ENCODE data around the gene LRBA. TPM values are rescaled to one million over a fixed set of nuclear protein-coding genes. Genes with fewer than 3 reads are reported as not detected.

Gene LRBA
- polyA plus RNA-seq, 2 of the 4 experiments (the other 2 are of a cell fraction), result 10.7 to 25.1 TPM

DNA sequence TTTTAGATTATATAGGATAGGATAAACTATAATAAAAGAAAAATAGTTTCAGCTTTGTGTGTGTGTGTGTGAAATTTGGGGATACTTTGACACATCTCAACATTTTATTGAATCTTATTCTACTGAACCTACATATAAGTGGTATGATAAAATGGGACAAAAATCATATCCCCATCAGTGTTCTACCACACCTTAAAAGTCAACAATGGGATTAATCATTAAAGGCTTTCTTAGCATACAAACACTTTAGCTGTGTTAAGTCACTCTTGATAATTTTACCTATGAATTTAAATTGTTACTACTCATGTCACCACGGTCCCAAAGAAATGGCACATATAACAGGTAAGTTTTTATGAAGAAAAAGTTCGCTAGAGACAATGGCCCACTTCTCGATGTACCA is 37.7 kb upstream of the LRBA start:
- POLR2A ChIA-PET, result no interaction called here
- peak overlapping the region; percentile 29; the same call in 1 of the 3 replicates for H3K4me2 ChIP-seq

DNA sequence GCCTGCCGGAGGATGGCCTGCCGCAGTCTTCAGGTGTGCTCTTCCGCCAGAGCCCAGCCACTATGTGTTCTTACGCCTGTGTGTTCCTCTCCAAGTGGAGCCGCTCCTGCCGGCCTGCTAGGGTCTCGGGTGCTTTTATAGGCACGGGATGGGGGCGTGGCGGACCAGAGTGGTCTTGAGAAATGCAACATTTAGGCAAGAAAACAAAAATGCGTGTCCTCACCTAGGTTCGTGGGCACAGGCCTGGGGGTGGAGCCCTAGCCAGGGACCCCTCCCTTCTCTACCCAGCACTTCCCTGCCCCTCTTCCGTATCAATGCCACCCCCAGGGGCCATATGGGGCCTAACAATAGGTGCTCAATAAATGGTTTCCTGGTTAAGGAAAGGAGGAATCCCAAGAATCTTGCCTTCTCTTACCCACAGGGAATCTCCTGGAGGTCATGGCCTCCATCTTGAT is 34.4 kb upstream of the LRBA start:
- no peaks in the 10 kb centered on the region for H3K9me3 ChIP-seq
- H3K4me2 ChIP-seq, result no peak overlapping the region
- H3K27ac ChIP-seq, result no peak overlapping the region
- no peak for DNase-seq (ENCODE audit: low read depth in 1 of 2, low spot score in 1 of 2)
- H3K4me3 ChIP-seq, result no peak overlapping the region
- TF ChIP-seq FOXS1 (CRISPR knock-in tag; IDR thresholded peaks at IDR 0.05), result no peak
- no peak for TF ChIP-seq CHD2 (IDR thresholded peaks at IDR 0.05; ENCODE audit: low read length, partially characterized antibody)
- TF ChIP-seq HOXB13 (CRISPR knock-in tag; IDR thresholded peaks at IDR 0.05; ENCODE audit: low read depth), result no peak
- no peak for ATAC-seq
- CTCF ChIA-PET, result interaction anchor here (0.6 kb wide), 1 partner anchor 115 kb away, joined by 3 read pairs; no protein-coding TSS in a partner anchor
- POLR2A ChIA-PET, result no interaction called here
- 82% methylated on average over 9 of the region's 13 CpGs for WGBS (ENCODE audit: missing lambda C conversion rate)
- peaks cover 5% of the 10 kb centered on the region; the same call in 1 of the 3 replicates for H3K4me1 ChIP-seq
- FAIRE-seq, result no peak

More for the DNA sequence above, 37.7 kb upstream of the LRBA start:
- peaks cover 5% of the 10 kb centered on the region; the same call in 1 of the 3 replicates for H3K4me1 ChIP-seq
- WGBS (ENCODE audit: missing lambda C conversion rate), result 68% methylated on average over 3 of the region's 3 CpGs
- H3K9me3 ChIP-seq, result no peaks in the 10 kb centered on the region
- no peak overlapping the region for H3K27ac ChIP-seq
- CTCF ChIA-PET, result no interaction called here
- ATAC-seq, result no peak
- no peak for FAIRE-seq
- DNase-seq (ENCODE audit: low read depth in 1 of 2, low spot score in 1 of 2), result no peak
- no peak overlapping the region for H3K4me3 ChIP-seq
- TF ChIP-seq PBX3 (IDR thresholded peaks at IDR 0.05), result no peak
- TF ChIP-seq E2F6 (IDR thresholded peaks at IDR 0.05; ENCODE audit: borderline replicate concordance, low read depth), result no peak
- no peak for TF ChIP-seq MAFK (IDR thresholded peaks at IDR 0.05; ENCODE audit: partially characterized antibody)
- TF ChIP-seq RFX5 (IDR thresholded peaks at IDR 0.05), result no peak
- no peak for TF ChIP-seq RCOR1 (IDR thresholded peaks at IDR 0.05; ENCODE audit: low read depth, low read length)
- TF ChIP-seq MAX (IDR thresholded peaks at IDR 0.05), result no peak
- no peak for TF ChIP-seq NPAS2 (CRISPR knock-in tag; IDR thresholded peaks at IDR 0.05; ENCODE audit: borderline replicate concordance)
- TF ChIP-seq SMC3 (IDR thresholded peaks at IDR 0.05), result no peak
- no peak for TF ChIP-seq CHD4 (IDR thresholded peaks at IDR 0.05; ENCODE audit: borderline replicate concordance)
- TF ChIP-seq, protein P1, sequence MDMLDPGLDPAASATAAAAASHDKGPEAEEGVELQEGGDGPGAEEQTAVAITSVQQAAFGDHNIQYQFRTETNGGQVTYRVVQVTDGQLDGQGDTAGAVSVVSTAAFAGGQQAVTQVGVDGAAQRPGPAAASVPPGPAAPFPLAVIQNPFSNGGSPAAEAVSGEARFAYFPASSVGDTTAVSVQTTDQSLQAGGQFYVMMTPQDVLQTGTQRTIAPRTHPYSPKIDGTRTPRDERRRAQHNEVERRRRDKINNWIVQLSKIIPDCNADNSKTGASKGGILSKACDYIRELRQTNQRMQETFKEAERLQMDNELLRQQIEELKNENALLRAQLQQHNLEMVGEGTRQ (IDR thresholded peaks at IDR 0.05), result no peak
- no peak for TF ChIP-seq JUNB (IDR thresholded peaks at IDR 0.05)
- TF ChIP-seq HOXB5 (CRISPR knock-in tag; IDR thresholded peaks at IDR 0.05), result no peak
- TF ChIP-seq PHF8 (IDR thresholded peaks at IDR 0.05; ENCODE audit: borderline replicate concordance, low read depth), result no peak
- no peak for TF ChIP-seq TP53 (CRISPR knock-in tag; IDR thresholded peaks at IDR 0.05)
- TF ChIP-seq, protein P2, sequence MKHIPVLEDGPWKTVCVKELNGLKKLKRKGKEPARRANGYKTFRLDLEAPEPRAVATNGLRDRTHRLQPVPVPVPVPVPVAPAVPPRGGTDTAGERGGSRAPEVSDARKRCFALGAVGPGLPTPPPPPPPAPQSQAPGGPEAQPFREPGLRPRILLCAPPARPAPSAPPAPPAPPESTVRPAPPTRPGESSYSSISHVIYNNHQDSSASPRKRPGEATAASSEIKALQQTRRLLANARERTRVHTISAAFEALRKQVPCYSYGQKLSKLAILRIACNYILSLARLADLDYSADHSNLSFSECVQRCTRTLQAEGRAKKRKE (CRISPR knock-in tag; IDR thresholded peaks at IDR 0.05; ENCODE audit: low read depth), result no peak
- TF ChIP-seq CBX2 (IDR thresholded peaks at IDR 0.05; ENCODE audit: borderline replicate concordance, low read depth), result no peak

- FAIRE-seq (no peak), ATAC-seq (no peak), DNase-seq (ENCODE audit: low read depth in 1 of 2, low spot score in 1 of 2) (no peak)
- Histone ChIP-seq H3K4me2 (no peak overlapping the region), H3K4me1 (peaks cover 5% of the 10 kb centered on the region; the same call in 1 of the 3 replicates), H3K9me3 (no peaks in the 10 kb centered on the region), H3K27ac (no peak overlapping the region), H3K4me3 (no peak overlapping the region)
- ChIA-PET POLR2A (no interaction called here), CTCF (interaction anchor here (0.6 to 1.1 kb wide), 2 partner anchors 9 to 114 kb away, joined by 3 read pairs; no protein-coding TSS in a partner anchor)
- TF ChIP-seq FOXS1 (CRISPR knock-in tag; IDR thresholded peaks at IDR 0.05), result no peak
- no peak for TF ChIP-seq ZSCAN20 (CRISPR knock-in tag; IDR thresholded peaks at IDR 0.05)
- no peak for TF ChIP-seq PBX3 (IDR thresholded peaks at IDR 0.05)
- TF ChIP-seq GATA3 (IDR thresholded peaks at IDR 0.05; ENCODE audit: borderline replicate concordance), result no peak
- no peak for TF ChIP-seq PHF8 (IDR thresholded peaks at IDR 0.05; ENCODE audit: borderline replicate concordance, low read depth)
- TF ChIP-seq EHMT2 (IDR thresholded peaks at IDR 0.05; ENCODE audit: low read depth), result no peak
- no peak for TF ChIP-seq ZNF302 (CRISPR knock-in tag; IDR thresholded peaks at IDR 0.05)
- no peak for TF ChIP-seq RFX5 (IDR thresholded peaks at IDR 0.05)
- no peak for TF ChIP-seq BHLHE40 (IDR thresholded peaks at IDR 0.05; ENCODE audit: low read depth, low read length)
- no peak for TF ChIP-seq MAX (IDR thresholded peaks at IDR 0.05)
- no peak for TF ChIP-seq CHD4 (IDR thresholded peaks at IDR 0.05; ENCODE audit: borderline replicate concordance)
- WGBS (ENCODE audit: missing lambda C conversion rate), result 91% methylated on average over 6 of the region's 11 CpGs
Observed at GRCh38 chr4:151048913-151049312, 33.8 kb upstream of the LRBA start.

Measured in A549 (cell line).